GM12878 (cell line): ENCODE data around the gene GNB5. TPM values are rescaled to one million over a fixed set of nuclear protein-coding genes. Genes with fewer than 3 reads are reported as not detected.

Experiments
- ATF2 ChIP-seq: IDR thresholded peaks from 2 replicates; pipeline ENCODE4 v1.6.1; 2012; ENCODE audit warnings: low read length, inconsistent platforms
- CEBPB ChIP-seq, 2 experiments: fragments of 150-350 bp in 1 of 2; IDR thresholded peaks; 2 replicates each; pipeline ENCODE4 v1.6.1; 2012 to 2014; ENCODE audit warnings: low read depth in 2 of 2, low read length in 2 of 2, borderline replicate concordance in 1 of 2, inconsistent platforms in 1 of 2
- CHD4 ChIP-seq: fragments of 200-600 bp; sonication (generic); IDR thresholded peaks from 2 replicates; pipeline ENCODE4 v1.6.1; 2016; ENCODE audit warnings: mild to moderate bottlenecking
- DPF2 ChIP-seq: fragments of 450-650 bp; IDR thresholded peaks from 2 replicates; pipeline ENCODE4 v1.6.1; 2017; ENCODE audit warnings: mild to moderate bottlenecking
- ELK1 ChIP-seq: IDR thresholded peaks from 2 replicates; pipeline ENCODE4 v1.6.1; 2012; ENCODE audit warnings: low read depth, low read length, improper control_type of control experiment
- EP300 ChIP-seq, 2 experiments: fragments of 150-350 bp in 1 of 2; IDR thresholded peaks; 2 replicates each; pipeline ENCODE4 v1.6.1; 2011 to 2012; ENCODE audit warnings: low read depth in 2 of 2, low read length in 2 of 2, borderline replicate concordance in 1 of 2, improper control_type of control experiment in 1 of 2, inconsistent platforms in 1 of 2; ENCODE audit not compliant: control insufficient read depth in 1 of 2
- ESRRA ChIP-seq: IDR thresholded peaks from 2 replicates; pipeline ENCODE4 v1.6.1; 2012; ENCODE audit warnings: mild to moderate bottlenecking, low read length, improper control_type of control experiment
- FOS ChIP-seq: IDR thresholded peaks from 3 replicates; pipeline ENCODE4 v1.6.1; 2011; ENCODE audit warnings: borderline replicate concordance; ENCODE audit not compliant: insufficient read length; ENCODE audit errors: extremely low read depth
- HDGF ChIP-seq: fragments of 450-650 bp; IDR thresholded peaks from 2 replicates; pipeline ENCODE4 v1.6.1; 2016; ENCODE audit warnings: antibody characterized with exemption
- KAT2A ChIP-seq: conservative IDR thresholded peaks from 2 replicates; pipeline ENCODE4 v1.6.1; 2011; ENCODE audit warnings: low read depth, low read length; ENCODE audit not compliant: control insufficient read depth
- KDM1A ChIP-seq: fragments of 200-600 bp; sonication (generic); IDR thresholded peaks from 2 replicates; pipeline ENCODE4 v1.6.1; 2016; ENCODE audit warnings: borderline replicate concordance
- MTA3 ChIP-seq: IDR thresholded peaks from 2 replicates; pipeline ENCODE4 v1.6.1; 2012; ENCODE audit warnings: low read length, inconsistent platforms, borderline replicate concordance
- MXI1 ChIP-seq: fragments of 150-350 bp; IDR thresholded peaks from 2 replicates; pipeline ENCODE4 v1.6.1; 2011; ENCODE audit warnings: low read depth, mild to moderate bottlenecking, inconsistent platforms, low read length, improper control_type of control experiment
- NFXL1 ChIP-seq: fragments of 450-650 bp; IDR thresholded peaks from 2 replicates; pipeline ENCODE4 v1.6.1; 2017; ENCODE audit warnings: antibody characterized with exemption, mild to moderate bottlenecking, borderline replicate concordance
- PKNOX1 ChIP-seq: fragments of 450-650 bp; IDR thresholded peaks from 2 replicates; pipeline ENCODE4 v1.6.1; 2016; ENCODE audit warnings: mild to moderate bottlenecking
- RCOR1 ChIP-seq: conservative IDR thresholded peaks from 2 replicates; pipeline ENCODE4 v1.6.1; 2012; ENCODE audit warnings: low read depth, low read length, improper control_type of control experiment
- SP1 ChIP-seq: IDR thresholded peaks from one replicate; pipeline ENCODE4 v1.6.1; 2011; ENCODE audit warnings: low read depth, low read length
- SPI1 ChIP-seq: IDR thresholded peaks from 2 replicates; pipeline ENCODE4 v1.6.1; 2011; ENCODE audit warnings: low read depth, mild to moderate bottlenecking, low read length, moderate library complexity, borderline replicate concordance; ENCODE audit not compliant: insufficient read depth
- TBL1XR1 ChIP-seq: IDR thresholded peaks from 2 replicates; pipeline ENCODE4 v1.6.1; 2012; ENCODE audit warnings: low read depth, low read length, improper control_type of control experiment
- USF1 ChIP-seq: IDR thresholded peaks from 2 replicates; pipeline ENCODE4 v1.6.1; 2011; ENCODE audit warnings: borderline replicate concordance, low read depth, mild to moderate bottlenecking, moderate library complexity, mixed read lengths, low read length; ENCODE audit not compliant: insufficient read depth; ENCODE audit errors: extremely low read length
- WRNIP1 ChIP-seq: IDR thresholded peaks from 2 replicates; pipeline ENCODE4 v1.6.1; 2011; ENCODE audit warnings: low read depth, low read length, improper control_type of control experiment, borderline replicate concordance
- ZNF384 ChIP-seq: IDR thresholded peaks from 2 replicates; pipeline ENCODE4 v1.6.1; 2012; ENCODE audit warnings: low read depth, mild to moderate bottlenecking, low read length, improper control_type of control experiment, borderline replicate concordance
- polyA plus RNA-seq, 11 experiments: library from polyadenylated mRNA; depleted of rRNA in 4 of 11; unstranded in 6 of 11; stranded (reverse) in 5 of 11; fragments of >200 nt; fragmentation: Nextera tagmentation in 4 of 11; fragmentation: Illumina TruSeq in 1 of 11; extraction: Ambion mirVana in 4 of 11; extraction: Trizol in 1 of 11; gene quantifications; 1 replicate in 1 of 11; 2 replicates in 10 of 11; pipeline versions ENCODE4 v1.2.1 to v1.2.3, GENCODE V29; 2011 to 2016; ENCODE audit warnings: inconsistent platforms in 2 of 11, missing spikeins in 2 of 11, low read depth in 1 of 11
- total RNA-seq, 4 experiments: library from RNA; depleted of rRNA in 3 of 4; stranded (reverse); fragments of >200 nt in 3 of 4; fragmentation: Illumina TruSeq in 1 of 4; extraction: Trizol in 1 of 4; gene quantifications; 2 replicates each; pipeline versions ENCODE4 v1.2.1 to v1.2.3, GENCODE V29; 2013 to 2021

Gene GNB5
- total and polyA plus RNA-seq, 10 of the 15 experiments (the other 5 are each of a cell fraction or from before 2014, with no cell fraction given) = 2.4 to 25.9 (median 15.2) TPM

GRCh38 chr15:52076889-52077781, 114.1 kb downstream of the GNB5 start (continued):
- TF ChIP-seq ESRRA (no peak), SPI1 (no peak), SP1 (no peak), PKNOX1 (no peak), TBL1XR1 (no peak), HDGF (no peak), DPF2 (no peak), ELK1 (no peak), CEBPB (IDR thresholded peaks at IDR 0.05; ENCODE audit: borderline replicate concordance in 1 of 2, low read depth in 2 of 2, low read length in 2 of 2) (no peak), MTA3 (no peak), RCOR1 (no peak), CHD4 (no peak), ATF2 (peak; percentile 67; the same call in 1 of the 2 replicates), WRNIP1 (no peak), MXI1 (no peak), EP300 (IDR thresholded peaks at IDR 0.05; ENCODE audit: borderline replicate concordance in 1 of 2, control insufficient read depth in 1 of 2, low read depth in 2 of 2, low read length in 2 of 2) (no peak), USF1 (no peak), ZNF384 (no peak), NFXL1 (no peak), FOS (no peak), KAT2A (no peak), KDM1A (no peak)
